ENCODE results near the gene C9orf85. TPM values are rescaled to one million over a fixed set of nuclear protein-coding genes. Genes with fewer than 3 reads are reported as not detected.

C9orf85 gene
- total RNA-seq, 1 donor from 2014 or later = 15.6 TPM

DNA sequence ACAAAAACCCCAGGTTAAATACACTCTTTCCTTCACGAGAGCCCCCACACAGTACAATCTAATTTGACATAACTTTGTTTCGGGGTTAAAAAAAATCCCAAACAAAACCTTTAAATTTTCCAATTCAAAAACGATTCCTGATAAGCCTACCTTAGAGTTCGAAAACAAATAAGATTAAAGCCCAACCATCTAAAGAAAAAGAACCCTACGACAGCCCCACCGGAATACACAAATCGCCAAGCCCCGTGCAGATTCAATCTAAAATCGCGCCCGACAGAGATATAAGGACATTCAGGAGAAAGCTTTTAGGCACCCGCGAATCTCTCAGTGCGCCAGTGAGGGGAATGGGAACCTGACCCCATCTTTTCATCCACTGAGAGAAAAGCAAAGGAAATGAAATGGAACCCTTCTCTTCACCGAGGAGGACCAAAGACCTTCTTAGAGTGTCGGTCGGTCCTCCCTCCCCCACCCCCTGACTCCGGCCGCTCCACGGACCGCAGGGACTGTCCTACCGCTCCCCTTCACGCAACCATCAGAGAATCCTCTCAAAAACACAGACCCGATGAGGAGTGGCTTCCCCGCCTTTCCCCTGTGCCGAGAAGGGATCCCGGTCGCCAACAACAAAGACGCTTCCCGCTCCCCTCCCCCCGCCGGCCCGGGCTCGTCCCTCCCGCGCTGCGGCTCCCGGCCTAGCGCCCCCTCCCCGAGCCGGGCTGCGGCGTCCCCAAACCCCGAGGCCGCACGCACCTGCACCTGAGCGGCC is 1.4 kb upstream of the C9orf85 start:
- Histone ChIP-seq H3K36me3 (ENCODE audit: control insufficient read depth, insufficient read depth, low read length) (no peaks in the 10 kb centered on the region), H3K27me3 (ENCODE audit: control insufficient read depth, insufficient read depth, low read length) (no peaks in the 10 kb centered on the region), H3K4me3 (ENCODE audit: low read depth, low read length) (peak overlapping the region; percentile 88)
- TF ChIP-seq CTCF (IDR thresholded peaks at IDR 0.05; ENCODE audit: insufficient read depth, low read length, poor library complexity, severe bottlenecking) = no peak
- DNase-seq (ENCODE audit: low read depth) = no peak

DNA sequence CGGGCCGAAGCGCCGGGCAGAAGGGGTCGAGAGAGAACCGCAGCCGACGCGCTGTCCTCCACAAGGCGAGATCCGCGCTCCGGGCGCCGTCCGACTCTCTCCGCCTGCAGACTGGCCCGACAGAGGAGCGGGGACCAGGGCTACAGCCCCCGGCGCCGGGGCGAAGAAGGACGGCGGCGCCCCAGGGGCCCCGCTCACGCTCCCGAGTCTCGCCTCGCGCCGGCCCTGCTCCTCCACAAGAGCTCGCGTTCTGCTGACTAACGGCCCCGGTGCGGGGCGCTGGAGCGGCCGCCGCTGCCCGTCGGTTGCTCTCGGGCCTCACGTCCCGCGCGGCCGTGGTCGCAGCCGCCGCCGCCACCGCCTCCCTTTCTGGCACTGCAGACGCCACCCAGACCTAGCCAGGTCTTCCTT is 784 bp upstream of the C9orf85 start:
- DNase-seq (ENCODE audit: low read depth) = no peak
- no peak for TF ChIP-seq CTCF (IDR thresholded peaks at IDR 0.05; ENCODE audit: insufficient read depth, low read length, poor library complexity, severe bottlenecking)
- no peaks in the 10 kb centered on the region for H3K36me3 ChIP-seq (ENCODE audit: control insufficient read depth, insufficient read depth, low read length)
- H3K4me3 ChIP-seq (ENCODE audit: low read depth, low read length) = peak overlapping the region; percentile 88
- H3K27me3 ChIP-seq (ENCODE audit: control insufficient read depth, insufficient read depth, low read length) = no peaks in the 10 kb centered on the region

DNA sequence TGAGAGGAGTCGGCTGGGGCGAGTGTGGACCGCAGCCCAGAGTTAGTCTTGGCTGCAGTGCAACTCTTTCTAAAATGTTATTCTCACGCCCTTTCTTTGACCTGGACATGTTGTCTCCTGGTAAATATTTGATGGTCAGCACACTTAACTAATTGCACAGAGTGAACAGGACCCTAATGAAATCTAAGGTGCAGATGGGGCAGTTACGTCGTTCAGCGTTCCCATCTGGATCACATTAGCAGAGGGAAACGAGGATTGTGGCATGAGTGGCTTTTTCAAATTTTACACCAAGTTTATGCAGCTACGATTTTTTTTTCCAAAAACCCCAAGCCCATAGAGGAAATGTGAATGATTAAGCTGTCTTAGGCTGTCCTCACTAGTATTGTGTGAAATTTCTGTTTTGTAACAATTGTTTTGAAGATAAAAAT is 483 bp downstream of the C9orf85 start:
- H3K27me3 ChIP-seq (ENCODE audit: control insufficient read depth, insufficient read depth, low read length) = no peaks in the 10 kb centered on the region
- H3K36me3 ChIP-seq (ENCODE audit: control insufficient read depth, insufficient read depth, low read length) = no peaks in the 10 kb centered on the region
- TF ChIP-seq CTCF (IDR thresholded peaks at IDR 0.05; ENCODE audit: insufficient read depth, low read length, poor library complexity, severe bottlenecking) = no peak
- DNase-seq (ENCODE audit: low read depth) = no peak
- peak overlapping the region; percentile 61 for H3K4me3 ChIP-seq (ENCODE audit: low read depth, low read length)

DNA sequence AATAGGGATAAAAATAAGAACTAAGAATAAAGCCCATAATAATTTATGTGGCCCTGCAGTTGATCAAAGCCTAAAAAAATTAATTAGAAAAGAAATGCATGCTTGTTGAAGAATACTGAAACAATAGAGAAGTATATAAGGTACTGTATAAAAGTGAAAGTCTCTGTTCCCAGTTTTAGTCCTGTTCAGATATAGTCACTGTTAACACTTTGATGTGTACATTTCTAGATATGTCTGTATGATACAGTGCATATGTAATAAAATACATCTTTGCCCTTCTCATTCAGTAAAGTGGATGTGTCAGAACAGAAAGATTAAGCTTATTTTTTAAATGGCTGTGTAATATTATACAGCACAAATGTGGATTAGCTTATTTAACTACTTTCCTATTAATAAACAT is 4.1 kb downstream of the C9orf85 start:
- DNase-seq (ENCODE audit: low read depth) = no peak
- TF ChIP-seq CTCF (IDR thresholded peaks at IDR 0.05; ENCODE audit: insufficient read depth, low read length, poor library complexity, severe bottlenecking) = no peak
- Histone ChIP-seq H3K4me3 (ENCODE audit: low read depth, low read length) (no peak overlapping the region), H3K27me3 (ENCODE audit: control insufficient read depth, insufficient read depth, low read length) (no peaks in the 10 kb centered on the region), H3K36me3 (ENCODE audit: control insufficient read depth, insufficient read depth, low read length) (no peaks in the 10 kb centered on the region)

DNA sequence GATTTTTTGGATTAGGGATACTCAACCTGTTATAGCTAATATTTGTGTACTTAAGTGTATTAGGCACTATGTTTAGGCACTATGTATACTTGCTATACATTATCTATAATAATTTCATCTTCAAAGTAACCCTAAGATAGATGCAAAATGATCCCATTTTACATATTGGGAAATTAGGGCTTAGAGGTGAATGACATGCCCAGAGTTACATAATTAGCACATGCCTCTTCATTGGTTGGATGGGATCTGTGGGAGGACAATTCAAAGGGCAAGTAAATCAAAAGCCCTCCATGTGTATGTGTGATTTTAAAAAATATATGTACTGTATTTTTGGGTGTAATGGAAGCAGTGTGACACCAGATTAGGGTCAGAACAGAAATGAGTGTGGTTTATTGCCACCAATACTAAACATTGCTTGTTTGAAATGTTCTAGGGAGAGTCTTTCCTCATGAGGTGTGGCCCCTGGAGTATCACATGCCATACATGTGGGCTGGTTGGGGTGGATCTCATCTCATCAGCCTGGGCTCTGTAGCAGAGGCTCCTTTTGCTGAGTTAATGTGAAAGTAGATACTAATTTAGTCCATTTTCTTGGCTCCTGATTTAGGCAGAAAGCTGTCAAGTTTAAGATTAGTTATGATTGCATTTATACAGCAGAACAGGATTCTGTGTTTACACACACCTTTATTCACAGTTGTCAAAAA is 5.5 kb downstream of the C9orf85 start:
- Histone ChIP-seq H3K4me3 (ENCODE audit: low read depth, low read length) (no peak overlapping the region), H3K27me3 (ENCODE audit: control insufficient read depth, insufficient read depth, low read length) (no peaks in the 10 kb centered on the region), H3K36me3 (ENCODE audit: control insufficient read depth, insufficient read depth, low read length) (no peaks in the 10 kb centered on the region)
- TF ChIP-seq CTCF (IDR thresholded peaks at IDR 0.05; ENCODE audit: insufficient read depth, low read length, poor library complexity, severe bottlenecking) = no peak
- DNase-seq (ENCODE audit: low read depth) = no peak

Measured in kidney epithelial cell (primary cell).